SU-DHL-6 (cell line): ENCODE data around the gene PMEPA1.

ENCODE experiments used
- H2AFZ ChIP-seq: fragments of 200-600 bp; sonication (generic); 2 replicates; pipeline ENCODE4 v1.6.1; 2014; ENCODE audit warnings: low read depth, mild to moderate bottlenecking, moderate library complexity, mixed read lengths, antibody characterized with exemption, low read length; ENCODE audit not compliant: severe bottlenecking
- H3F3A ChIP-seq: fragments of 200-600 bp; shearing (Covaris generic); 2 replicates; pipeline ENCODE4 v1.6.0; 2016; ENCODE audit warnings: antibody characterized with exemption, mild to moderate bottlenecking; ENCODE audit not compliant: insufficient read depth
- H3K27ac ChIP-seq: fragments of 200-600 bp; sonication (generic); 2 replicates; pipeline ENCODE4 v1.5.1; 2016; ENCODE audit warnings: low read depth, mild to moderate bottlenecking, low read length, moderate library complexity, mixed read lengths
- H3K27me3 ChIP-seq: fragments of 200-600 bp; sonication (generic), shearing (Covaris generic); 2 replicates; pipeline ENCODE4 v1.6.0; 2014; ENCODE audit warnings: mild to moderate bottlenecking, low read length
- H3K36me3 ChIP-seq: fragments of 200-600 bp; sonication (generic); 2 replicates; pipeline ENCODE4 v1.6.1; 2014; ENCODE audit warnings: mild to moderate bottlenecking, low read length, mixed read lengths
- H3K4me2 ChIP-seq: fragments of 300-600, 200-600 bp; shearing (Covaris generic), sonication (generic); 2 replicates; pipeline ENCODE4 v1.6.0; 2014; ENCODE audit warnings: low read length, low read depth, mild to moderate bottlenecking; ENCODE audit not compliant: poor library complexity, severe bottlenecking
- H3K4me3 ChIP-seq: fragments of 200-600 bp; sonication (generic); 2 replicates; pipeline ENCODE4 v1.5.1; 2014; ENCODE audit warnings: antibody characterized with exemption, low read length, mild to moderate bottlenecking, mixed read lengths; ENCODE audit not compliant: insufficient read depth, poor library complexity, severe bottlenecking
- H3K79me2 ChIP-seq: fragments of 200-600 bp; sonication (generic); 2 replicates; pipeline ENCODE4 v1.6.1; 2014; ENCODE audit warnings: mild to moderate bottlenecking, low read length, moderate library complexity; ENCODE audit not compliant: insufficient read depth
- H3K9ac ChIP-seq: fragments of 200-600 bp; sonication (generic); 2 replicates; pipeline ENCODE4 v1.7.0; 2014; ENCODE audit warnings: mild to moderate bottlenecking, low read length
- H3K9me2 ChIP-seq: fragments of 200-600 bp; sonication (generic); replicated peaks from 2 replicates; pipeline ENCODE4 v1.6.1; 2014; ENCODE audit warnings: low read length; ENCODE audit not compliant: insufficient read depth
- H3K9me3 ChIP-seq: fragments of 200-600 bp; sonication (generic); 2 replicates; pipeline ENCODE4 v1.6.1; 2014; ENCODE audit warnings: low read length, mixed read lengths; ENCODE audit not compliant: insufficient read depth
- H4K20me1 ChIP-seq: fragments of 200-600 bp; sonication (generic); 2 replicates; pipeline ENCODE4 v1.6.1; 2014; ENCODE audit warnings: low read depth, mild to moderate bottlenecking, antibody characterized with exemption, low read length, moderate library complexity, mixed read lengths
- EZH2phosphoT487 ChIP-seq: fragments of 200-600 bp; sonication (generic), shearing (Covaris generic); conservative IDR thresholded peaks from 2 replicates; pipeline ENCODE4 v1.6.1; 2018; ENCODE audit warnings: mild to moderate bottlenecking, antibody characterized with exemption, low read length, moderate library complexity, mixed read lengths
- TF ChIP-seq, protein P1 (sequence below): fragments of 200-600 bp; sonication (generic); IDR thresholded peaks from one replicate; pipeline ENCODE4 v1.5.1; 2017; ENCODE audit warnings: antibody characterized with exemption, mild to moderate bottlenecking, low read length, moderate library complexity; ENCODE audit not compliant: insufficient read depth, poor library complexity, severe bottlenecking

The PMEPA1 gene

DNA sequence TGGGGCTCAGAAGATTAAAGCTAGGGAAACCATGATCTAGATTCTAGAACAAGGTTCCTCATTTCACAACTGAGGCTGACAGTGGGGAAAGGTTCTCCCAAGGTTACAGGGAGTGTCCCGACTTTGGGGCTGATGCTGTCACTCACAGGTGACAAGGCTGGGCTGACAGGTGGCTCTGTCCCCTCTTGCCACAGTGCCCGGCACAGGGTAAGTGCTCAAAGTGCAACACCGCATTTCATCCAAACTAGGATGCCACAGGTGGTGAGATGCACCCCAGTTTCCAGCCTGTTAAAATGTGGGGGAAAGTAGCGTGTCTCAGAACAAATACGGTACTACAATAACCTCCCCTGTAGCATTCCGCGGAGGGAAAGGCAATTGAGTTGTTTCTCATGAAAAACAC, 97.4 kb downstream of the PMEPA1 start:
- H2AFZ ChIP-seq = no peak overlapping the region
- no peaks in the 10 kb centered on the region for H3K9me2 ChIP-seq
- no peaks in the 10 kb centered on the region for H3K9me3 ChIP-seq
- no peaks in the 10 kb centered on the region for H3K27me3 ChIP-seq
- no peak overlapping the region for H3K4me3 ChIP-seq
- no peak overlapping the region for H3K4me2 ChIP-seq
- TF ChIP-seq EZH2phosphoT487 = no peak
- TF ChIP-seq, protein P1, sequence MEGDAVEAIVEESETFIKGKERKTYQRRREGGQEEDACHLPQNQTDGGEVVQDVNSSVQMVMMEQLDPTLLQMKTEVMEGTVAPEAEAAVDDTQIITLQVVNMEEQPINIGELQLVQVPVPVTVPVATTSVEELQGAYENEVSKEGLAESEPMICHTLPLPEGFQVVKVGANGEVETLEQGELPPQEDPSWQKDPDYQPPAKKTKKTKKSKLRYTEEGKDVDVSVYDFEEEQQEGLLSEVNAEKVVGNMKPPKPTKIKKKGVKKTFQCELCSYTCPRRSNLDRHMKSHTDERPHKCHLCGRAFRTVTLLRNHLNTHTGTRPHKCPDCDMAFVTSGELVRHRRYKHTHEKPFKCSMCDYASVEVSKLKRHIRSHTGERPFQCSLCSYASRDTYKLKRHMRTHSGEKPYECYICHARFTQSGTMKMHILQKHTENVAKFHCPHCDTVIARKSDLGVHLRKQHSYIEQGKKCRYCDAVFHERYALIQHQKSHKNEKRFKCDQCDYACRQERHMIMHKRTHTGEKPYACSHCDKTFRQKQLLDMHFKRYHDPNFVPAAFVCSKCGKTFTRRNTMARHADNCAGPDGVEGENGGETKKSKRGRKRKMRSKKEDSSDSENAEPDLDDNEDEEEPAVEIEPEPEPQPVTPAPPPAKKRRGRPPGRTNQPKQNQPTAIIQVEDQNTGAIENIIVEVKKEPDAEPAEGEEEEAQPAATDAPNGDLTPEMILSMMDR = no peak
- no peak overlapping the region for H3K27ac ChIP-seq
- H3F3A ChIP-seq = no peaks in the 10 kb centered on the region
- no peaks in the 10 kb centered on the region for H4K20me1 ChIP-seq
- H3K9ac ChIP-seq = no peak overlapping the region
- no peaks in the 10 kb centered on the region for H3K79me2 ChIP-seq
- no peaks in the 10 kb centered on the region for H3K36me3 ChIP-seq

- no peak for TF ChIP-seq EZH2phosphoT487
- TF ChIP-seq, protein P1 = no peak
- no peaks in the 10 kb centered on the region for H3K9me3 ChIP-seq
- no peaks in the 10 kb centered on the region for H3K27me3 ChIP-seq
- no peaks in the 10 kb centered on the region for H3F3A ChIP-seq
- no peak overlapping the region for H3K4me3 ChIP-seq
- H3K4me2 ChIP-seq = no peak overlapping the region
- no peak overlapping the region for H3K9ac ChIP-seq
- H2AFZ ChIP-seq = no peak overlapping the region
- H3K9me2 ChIP-seq = no peaks in the 10 kb centered on the region
- H4K20me1 ChIP-seq = no peaks in the 10 kb centered on the region
- no peak overlapping the region for H3K27ac ChIP-seq
- no peaks in the 10 kb centered on the region for H3K79me2 ChIP-seq
- no peaks in the 10 kb centered on the region for H3K36me3 ChIP-seq
Observed at GRCh38 chr20:57611586-57612311, 98.1 kb downstream of the PMEPA1 start.

DNA sequence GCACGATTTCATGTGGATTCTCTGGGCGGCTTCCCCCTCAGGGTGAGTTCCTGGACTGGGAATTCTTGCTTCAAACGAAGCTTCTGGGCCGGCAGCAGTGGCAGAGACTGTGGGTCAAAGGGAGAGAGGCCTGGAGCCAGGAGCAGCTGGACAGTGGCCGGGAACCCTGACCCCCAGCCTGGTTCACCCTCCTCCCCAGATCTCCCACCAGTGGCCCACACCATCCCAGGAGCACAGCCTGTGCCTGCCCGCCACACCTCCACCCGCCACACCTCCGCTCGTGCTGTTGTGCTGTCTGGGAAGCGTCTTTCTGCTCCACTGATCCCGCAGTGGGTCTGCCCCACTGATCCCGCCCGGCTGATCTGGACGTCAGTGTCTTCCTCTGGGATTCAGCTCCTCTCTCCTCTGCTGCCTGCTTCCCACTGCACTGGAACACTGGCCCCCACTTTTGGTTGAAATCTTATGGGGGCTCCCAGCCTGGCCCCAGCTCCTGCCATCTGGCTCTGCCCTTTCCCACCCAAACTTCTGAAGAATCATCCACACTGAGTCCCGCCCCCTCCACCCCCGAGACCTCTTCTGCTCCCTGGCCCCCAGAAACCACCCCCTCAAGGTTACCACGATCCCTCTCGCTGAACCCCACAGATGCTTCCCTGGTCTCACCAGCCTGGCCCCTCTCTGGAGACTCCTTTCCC, 99.4 kb downstream of the PMEPA1 start:
- no peak overlapping the region for H3K4me2 ChIP-seq
- H3K79me2 ChIP-seq = no peaks in the 10 kb centered on the region
- no peaks in the 10 kb centered on the region for H3K36me3 ChIP-seq
- no peaks in the 10 kb centered on the region for H3K27me3 ChIP-seq
- H3K27ac ChIP-seq = no peak overlapping the region
- H4K20me1 ChIP-seq = no peaks in the 10 kb centered on the region
- no peaks in the 10 kb centered on the region for H3F3A ChIP-seq
- no peak overlapping the region for H3K9ac ChIP-seq
- H3K4me3 ChIP-seq = no peak overlapping the region
- no peak overlapping the region for H2AFZ ChIP-seq
- no peak for TF ChIP-seq EZH2phosphoT487
- TF ChIP-seq, protein P1 = no peak
- H3K9me3 ChIP-seq = no peaks in the 10 kb centered on the region
- H3K9me2 ChIP-seq = no peaks in the 10 kb centered on the region
